HCT116 (cell line): ENCODE measurements around the gene HDHD3.
"Not testable (repeated sequence)": the region's sequence is repeated elsewhere in the genome, so short reads cannot be mapped to it uniquely, and the experiment has no call there.

ENCODE experiments used
- CTCF ChIP-seq, 3 experiments: fragments of 200-600 bp in 1 of 3; sonication (generic) in 1 of 3; IDR thresholded peaks in 2 of 3; conservative IDR thresholded peaks in 1 of 3; 2 replicates each; pipeline ENCODE4 v1.5.1; 2012 to 2017; ENCODE audit warnings: low read depth in 2 of 3, low read length in 2 of 3, antibody characterized with exemption in 1 of 3, borderline replicate concordance in 1 of 3, control low read depth in 1 of 3, mild to moderate bottlenecking in 1 of 3, mixed read lengths in 1 of 3, mixed run types in 1 of 3, moderate library complexity in 1 of 3; ENCODE audit not compliant: insufficient read depth in 1 of 3
- ELF1 ChIP-seq: IDR thresholded peaks from 2 replicates; pipeline ENCODE4 v1.6.1; 2012; ENCODE audit warnings: low read depth, borderline replicate concordance
- EZH2phosphoT487 ChIP-seq: fragments of 200-600 bp; IDR thresholded peaks from 2 replicates; pipeline ENCODE4 v1.6.1; 2018; ENCODE audit warnings: antibody characterized with exemption, borderline replicate concordance
- MAX ChIP-seq: IDR thresholded peaks from 2 replicates; pipeline ENCODE4 v1.6.1; 2012
- POLR2AphosphoS5 ChIP-seq: IDR thresholded peaks from 2 replicates; pipeline ENCODE4 v1.6.1; 2011; ENCODE audit warnings: mild to moderate bottlenecking, low read depth, low read length, moderate library complexity
- REST ChIP-seq: IDR thresholded peaks from 2 replicates; pipeline ENCODE4 v1.6.1; 2012; ENCODE audit warnings: low read depth
- ZBTB33 ChIP-seq: IDR thresholded peaks from 2 replicates; pipeline ENCODE4 v1.6.1; 2011; ENCODE audit warnings: mild to moderate bottlenecking, low read length, moderate library complexity; ENCODE audit not compliant: insufficient replicate concordance; ENCODE audit errors: extremely low read depth
- ZFX ChIP-seq: fragments of 450-650 bp; IDR thresholded peaks from 2 replicates; pipeline ENCODE4 v1.6.1; 2017

GRCh38 chr9:113365652-113366051 is 11.1 kb downstream of the HDHD3 start:
- not testable (repeated sequence) for TF ChIP-seq ELF1; CTCF (IDR thresholded peaks at IDR 0.05 in 2 of 3, conservative IDR thresholded peaks at IDR 0.05 in 1 of 3; ENCODE audit: borderline replicate concordance in 1 of 3, insufficient read depth in 1 of 3, low read depth in 2 of 3, low read length in 2 of 3); ZBTB33; ZFX; POLR2AphosphoS5; MAX; EZH2phosphoT487; REST
